HUES48 (cell line): ENCODE data around the gene CFAP54.
"Not testable (repeated sequence)": the region's sequence is repeated elsewhere in the genome, so short reads cannot be mapped to it uniquely, and the experiment has no call there.

Source experiments
- H3K27ac ChIP-seq: one replicate; pipeline ENCODE4 v1.7.0; 2013; ENCODE audit warnings: low read depth, low read length, inconsistent platforms
- H3K27me3 ChIP-seq: 2 replicates; pipeline ENCODE4 v1.6.1; 2013; ENCODE audit warnings: mild to moderate bottlenecking, low read length; ENCODE audit not compliant: control insufficient read depth, insufficient read depth
- H3K36me3 ChIP-seq: 2 replicates; pipeline ENCODE4 v1.6.1; 2013; ENCODE audit warnings: low read length; ENCODE audit not compliant: control insufficient read depth, insufficient read depth
- H3K4me1 ChIP-seq: 2 replicates; pipeline ENCODE4 v1.6.1; 2013; ENCODE audit warnings: mild to moderate bottlenecking, low read length; ENCODE audit not compliant: control insufficient read depth, insufficient read depth
- H3K4me3 ChIP-seq: 2 replicates; pipeline ENCODE4 v1.5.1; 2013; ENCODE audit warnings: mild to moderate bottlenecking, low read depth, low read length
- H3K9ac ChIP-seq: 2 replicates; pipeline ENCODE4 v1.6.1; 2013; ENCODE audit warnings: mild to moderate bottlenecking, low read depth, low read length, moderate library complexity
- H3K9me3 ChIP-seq: 2 replicates; pipeline ENCODE4 v1.6.1; 2013; ENCODE audit warnings: low read length; ENCODE audit not compliant: control insufficient read depth, insufficient read depth

Gene CFAP54

DNA sequence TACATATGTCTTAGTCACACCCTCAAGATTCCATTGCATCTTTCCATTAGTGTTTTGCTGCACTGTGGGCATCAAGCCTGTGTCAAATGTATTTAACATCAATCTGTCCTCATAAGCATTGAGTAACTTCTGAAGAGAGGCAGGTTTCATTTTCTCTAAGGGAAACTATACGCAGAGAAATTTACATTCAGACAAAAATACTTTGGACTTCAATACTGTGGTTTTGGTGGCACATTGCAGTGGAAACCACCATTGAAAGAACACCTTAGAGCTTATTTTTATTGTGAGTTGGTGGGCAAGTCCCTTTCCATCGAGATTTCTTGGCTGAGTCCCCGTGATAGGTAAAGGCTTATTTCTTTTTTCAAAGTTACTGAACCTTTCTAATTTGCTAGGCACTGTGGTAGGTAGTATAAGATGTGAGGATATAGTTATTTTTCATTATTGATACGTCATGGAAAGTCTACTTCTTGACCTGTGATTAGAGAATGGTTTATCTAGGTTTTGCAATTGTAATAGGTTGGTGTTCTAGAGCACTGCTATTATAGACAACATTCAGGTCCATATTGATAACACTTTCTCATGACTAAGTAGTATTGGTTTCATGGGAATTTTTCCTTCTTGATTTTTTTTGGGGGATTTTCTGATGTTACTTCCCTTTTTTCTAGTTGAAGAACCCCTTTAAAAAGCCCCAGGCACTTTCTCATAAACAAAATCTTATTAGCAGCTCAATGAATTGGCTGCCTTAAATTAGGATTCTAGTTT, 81.9 kb downstream of the CFAP54 start:
- Histone ChIP-seq H3K9ac (no peak overlapping the region), H3K36me3 (no peaks in the 10 kb centered on the region), H3K4me1 (no peaks in the 10 kb centered on the region)

DNA sequence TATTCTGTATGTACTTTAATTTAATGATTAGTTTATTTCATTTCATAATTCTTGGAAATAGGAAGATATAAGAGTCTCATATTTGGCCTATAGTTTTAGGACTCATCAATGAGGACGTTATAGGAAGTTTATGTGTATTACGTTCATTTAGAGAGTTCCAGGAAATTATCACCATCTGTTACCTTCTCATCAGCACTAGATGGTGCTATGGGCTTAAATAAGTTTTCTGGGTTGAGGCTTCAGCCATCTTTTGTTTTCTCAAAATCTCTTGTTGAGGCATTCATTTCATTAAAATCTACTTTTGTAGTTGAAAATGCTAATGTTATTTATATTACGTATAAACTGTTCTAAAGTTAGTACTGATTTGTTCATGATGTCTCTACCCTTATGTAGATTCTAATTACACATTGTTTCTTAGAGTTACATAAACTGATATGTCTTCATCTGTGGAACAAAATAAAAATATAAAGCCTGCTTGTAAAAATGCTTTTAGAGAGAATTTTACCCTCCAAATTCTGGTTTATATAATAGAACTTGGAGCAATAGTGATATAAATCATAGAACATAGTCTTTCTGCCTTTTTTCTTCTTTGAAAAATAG, 89.2 kb downstream of the CFAP54 start:
- Histone ChIP-seq H3K36me3 (no peaks in the 10 kb centered on the region), H3K27ac (no peak overlapping the region), H3K27me3 (no peaks in the 10 kb centered on the region), H3K9me3 (no peaks in the 10 kb centered on the region), H3K4me3 (no peak overlapping the region), H3K9ac (no peak overlapping the region), H3K4me1 (peaks cover 18% of the 10 kb centered on the region)

More for the DNA sequence above, 81.9 kb downstream of the CFAP54 start:
- Histone ChIP-seq H3K27me3 (no peaks in the 10 kb centered on the region), H3K4me3 (no peak overlapping the region), H3K9me3 (no peaks in the 10 kb centered on the region), H3K27ac (no peak overlapping the region)

DNA sequence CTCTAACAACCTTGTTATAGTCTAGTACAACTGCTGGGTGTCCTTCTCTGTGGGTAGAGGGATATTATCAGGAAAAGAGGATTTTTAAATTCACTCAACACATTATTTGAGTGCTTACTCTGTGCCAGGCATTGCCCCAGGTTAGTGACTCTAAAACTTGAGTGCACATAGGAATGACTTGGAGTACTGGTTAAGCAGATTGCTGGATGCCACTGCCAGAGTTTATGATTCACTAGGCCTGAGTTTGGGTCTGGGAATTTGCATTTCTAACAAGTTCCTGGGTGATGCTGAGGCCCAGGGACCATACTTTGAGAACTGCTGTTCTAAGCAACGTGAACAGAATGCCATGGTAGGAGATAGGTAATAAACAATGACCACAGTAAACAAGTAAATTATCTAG, 96.6 kb downstream of the CFAP54 start:
- no peak overlapping the region for H3K4me3 ChIP-seq

DNA sequence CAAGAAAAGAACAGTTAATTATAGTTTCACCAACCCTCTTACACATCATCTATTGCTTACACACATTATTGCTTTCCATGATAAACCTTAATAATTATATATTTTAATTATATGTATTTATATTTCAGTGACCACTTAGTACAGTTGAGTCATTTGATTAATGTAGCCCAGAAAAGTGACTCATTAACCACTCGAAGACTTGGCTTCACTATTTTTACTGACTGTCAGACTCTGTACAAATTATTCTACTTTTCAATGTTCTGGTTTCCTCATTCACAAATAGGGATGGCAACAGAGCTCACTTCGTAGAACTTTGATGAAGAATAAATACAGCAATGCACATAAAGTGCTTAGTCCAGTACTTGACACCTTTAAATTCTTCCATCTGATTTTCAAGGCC, 98.3 kb downstream of the CFAP54 start:
- H3K36me3 ChIP-seq = no peaks in the 10 kb centered on the region
- H3K4me1 ChIP-seq = no peaks in the 10 kb centered on the region
- no peaks in the 10 kb centered on the region for H3K9me3 ChIP-seq
- no peak overlapping the region for H3K4me3 ChIP-seq
- no peak overlapping the region for H3K9ac ChIP-seq
- H3K27ac ChIP-seq = no peak overlapping the region
- H3K27me3 ChIP-seq = no peaks in the 10 kb centered on the region

More for the DNA sequence above, 96.6 kb downstream of the CFAP54 start:
- Histone ChIP-seq H3K27me3 (no peaks in the 10 kb centered on the region), H3K4me1 (no peaks in the 10 kb centered on the region), H3K27ac (no peak overlapping the region), H3K9ac (no peak overlapping the region), H3K36me3 (no peaks in the 10 kb centered on the region), H3K9me3 (no peaks in the 10 kb centered on the region)

DNA sequence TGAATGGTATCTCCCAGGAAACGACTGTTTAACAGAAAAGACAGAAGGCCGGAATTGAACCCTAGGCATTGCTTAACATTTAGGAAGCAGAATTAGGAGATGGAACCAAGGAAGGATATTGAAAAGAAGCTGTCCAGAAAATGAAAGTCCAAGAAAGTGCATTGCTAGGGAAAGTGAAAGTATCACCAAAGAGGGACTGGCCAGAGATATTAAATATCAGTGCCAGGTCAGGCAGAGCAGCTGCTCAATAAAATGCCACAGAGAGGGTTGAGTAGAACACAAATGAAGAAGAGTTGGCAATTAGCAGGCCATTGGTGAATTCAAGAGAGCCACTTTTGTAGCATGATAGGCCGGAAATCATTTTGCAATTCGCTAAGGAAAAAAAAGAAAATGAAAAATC, 101.6 kb downstream of the CFAP54 start:
- H3K27me3 ChIP-seq = no peaks in the 10 kb centered on the region
- H3K9me3 ChIP-seq = no peaks in the 10 kb centered on the region

DNA sequence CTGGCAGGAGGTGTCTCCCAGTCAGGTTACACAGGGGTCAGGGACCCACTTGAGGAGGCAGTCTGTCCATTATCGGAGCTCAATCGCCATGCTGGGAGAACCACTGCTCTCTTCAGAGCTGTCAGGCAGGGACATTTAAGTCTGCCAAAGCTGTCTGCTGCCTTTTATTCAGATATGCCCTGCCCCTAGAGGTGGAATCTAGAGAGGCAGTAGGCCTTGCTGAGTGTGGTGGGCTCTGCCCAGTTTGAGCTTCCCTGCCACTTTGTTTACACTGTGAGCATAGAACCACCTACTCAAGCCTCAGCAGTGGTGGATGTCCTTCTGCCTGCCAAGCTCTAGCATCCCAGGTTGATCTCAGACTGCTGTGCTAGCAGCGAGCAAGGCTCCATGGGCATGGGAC, 115.0 kb downstream of the CFAP54 start:
- H3K27me3 ChIP-seq, H3K4me1 ChIP-seq, H3K4me3 ChIP-seq, H3K9me3 ChIP-seq, H3K9ac ChIP-seq, H3K36me3 ChIP-seq, H3K27ac ChIP-seq: not testable (repeated sequence)

More for the DNA sequence above, 101.6 kb downstream of the CFAP54 start:
- Histone ChIP-seq H3K36me3 (no peaks in the 10 kb centered on the region), H3K9ac (no peak overlapping the region), H3K4me1 (no peaks in the 10 kb centered on the region), H3K4me3 (no peak overlapping the region), H3K27ac (no peak overlapping the region)

DNA sequence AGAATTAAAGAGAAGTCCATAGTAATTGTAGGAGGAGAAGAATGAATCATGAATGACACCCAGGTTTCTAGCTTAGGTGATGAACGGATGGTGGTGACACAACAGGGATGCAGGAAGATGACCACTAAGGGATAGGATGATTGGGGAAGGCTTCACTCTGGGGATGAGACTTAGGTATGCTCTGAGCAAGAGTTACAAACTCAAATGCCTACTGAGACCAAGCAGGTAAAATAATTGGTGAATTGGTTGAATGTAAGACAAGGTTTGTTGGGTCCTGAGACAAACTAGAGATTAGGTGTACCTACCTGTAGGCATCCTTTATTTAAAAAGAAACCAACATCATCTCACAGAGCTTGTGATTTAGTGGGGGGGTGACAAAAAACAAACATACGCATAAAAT, 116.3 kb downstream of the CFAP54 start:
- Histone ChIP-seq H3K27me3 (no peaks in the 10 kb centered on the region), H3K27ac (no peak overlapping the region), H3K4me3 (no peak overlapping the region), H3K9ac (no peak overlapping the region), H3K4me1 (no peaks in the 10 kb centered on the region), H3K9me3 (peaks cover 16% of the 10 kb centered on the region; the same call in 1 of the 2 replicates), H3K36me3 (no peaks in the 10 kb centered on the region)

DNA sequence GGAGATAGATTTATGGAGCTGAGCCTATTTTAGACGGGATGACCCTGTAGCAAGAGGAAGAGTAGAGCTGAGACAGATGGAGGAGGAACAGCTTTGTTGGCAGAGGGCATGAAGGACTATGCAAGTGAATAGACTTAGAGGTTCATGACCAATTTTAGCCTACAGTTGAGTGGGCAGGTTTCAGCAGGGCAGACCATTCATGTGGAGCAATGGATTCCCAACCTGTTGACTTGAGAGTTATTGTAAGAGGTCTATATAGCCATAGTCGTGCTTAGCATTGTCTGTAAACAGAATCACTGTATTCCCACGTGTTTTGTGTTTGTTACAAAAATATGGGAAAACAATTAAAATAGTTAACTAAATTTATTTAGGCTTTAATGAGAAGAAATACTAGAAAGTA, 116.8 kb downstream of the CFAP54 start:
- Histone ChIP-seq H3K9ac (no peak overlapping the region), H3K27ac (no peak overlapping the region), H3K4me1 (no peaks in the 10 kb centered on the region), H3K36me3 (no peaks in the 10 kb centered on the region), H3K4me3 (no peak overlapping the region), H3K27me3 (no peaks in the 10 kb centered on the region), H3K9me3 (peaks cover 16% of the 10 kb centered on the region; the same call in 1 of the 2 replicates)

DNA sequence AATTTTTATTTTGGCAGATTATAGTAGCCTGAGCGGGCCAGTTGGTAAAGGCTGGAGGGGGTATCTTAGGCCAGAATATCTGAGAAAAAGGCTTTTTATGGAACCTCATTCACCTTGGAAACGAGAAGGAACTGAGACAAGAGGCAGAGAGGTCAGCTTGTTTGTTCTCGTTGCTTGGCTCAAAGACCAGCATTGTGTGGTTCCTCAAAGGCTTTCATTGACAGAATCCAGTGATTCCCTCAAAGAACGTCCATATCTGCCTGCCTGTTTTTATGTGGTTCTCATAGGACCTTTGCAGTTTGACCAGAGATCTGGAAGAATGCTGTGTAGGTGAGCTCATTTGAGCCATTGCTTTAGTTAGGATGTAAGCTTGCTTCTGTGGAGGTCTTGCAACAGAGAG, 117.3 kb downstream of the CFAP54 start:
- no peak overlapping the region for H3K4me3 ChIP-seq
- H3K27ac ChIP-seq = no peak overlapping the region
- no peaks in the 10 kb centered on the region for H3K27me3 ChIP-seq
- no peaks in the 10 kb centered on the region for H3K4me1 ChIP-seq
- H3K9ac ChIP-seq = no peak overlapping the region
- no peaks in the 10 kb centered on the region for H3K36me3 ChIP-seq
- H3K9me3 ChIP-seq = peaks cover 16% of the 10 kb centered on the region; the same call in 1 of the 2 replicates

DNA sequence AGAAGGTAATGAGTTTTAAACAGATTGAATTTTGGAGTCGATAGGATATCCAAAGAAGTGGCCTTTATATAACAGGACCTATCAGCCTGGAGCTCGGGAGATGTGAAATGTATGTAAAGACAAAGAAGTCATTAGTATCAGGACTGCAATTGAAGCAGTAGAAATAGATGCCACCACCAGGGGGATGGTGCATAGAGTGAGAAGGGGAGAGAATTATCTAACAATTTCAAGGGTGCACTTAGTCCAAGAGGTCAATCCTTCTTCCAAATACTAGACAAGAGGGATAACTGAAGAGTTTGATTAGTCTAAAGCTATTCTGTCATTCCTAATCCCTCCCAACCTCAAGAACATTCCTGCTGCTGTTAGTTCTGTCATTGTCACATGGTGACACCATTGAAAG, 127.8 kb downstream of the CFAP54 start:
- no peak overlapping the region for H3K9ac ChIP-seq
- no peak overlapping the region for H3K27ac ChIP-seq
- H3K9me3 ChIP-seq = no peaks in the 10 kb centered on the region
- H3K36me3 ChIP-seq = no peaks in the 10 kb centered on the region
- no peaks in the 10 kb centered on the region for H3K27me3 ChIP-seq
- no peak overlapping the region for H3K4me3 ChIP-seq
- H3K4me1 ChIP-seq = no peaks in the 10 kb centered on the region

DNA sequence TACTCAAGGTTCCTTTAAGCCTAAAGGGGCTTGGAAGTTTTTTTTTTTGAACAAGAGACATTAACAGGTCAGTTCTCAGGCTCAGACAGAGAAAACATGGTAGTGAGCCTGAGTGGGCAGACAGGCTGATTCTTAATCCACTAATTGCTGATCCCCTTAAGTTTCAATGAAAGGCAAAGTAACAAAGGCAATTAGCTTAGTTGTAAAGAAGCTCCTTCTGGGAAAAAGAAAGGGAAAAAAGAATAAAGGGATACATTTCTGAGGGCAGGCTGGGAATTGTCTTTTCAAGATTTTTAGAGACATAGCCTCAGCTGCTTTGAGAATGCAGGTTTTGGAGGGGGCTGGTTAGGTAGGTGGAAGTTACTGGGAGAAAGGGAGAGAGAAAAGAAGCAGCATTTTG, 133.8 kb downstream of the CFAP54 start:
- H3K9me3 ChIP-seq = no peaks in the 10 kb centered on the region
- no peak overlapping the region for H3K27ac ChIP-seq
- no peak overlapping the region for H3K9ac ChIP-seq
- peaks cover 6% of the 10 kb centered on the region for H3K4me1 ChIP-seq
- no peak overlapping the region for H3K4me3 ChIP-seq
- H3K36me3 ChIP-seq = no peaks in the 10 kb centered on the region
- no peaks in the 10 kb centered on the region for H3K27me3 ChIP-seq
